HepG2 (cell line): ENCODE data around the gene KRT15. TPM values are rescaled to one million over a fixed set of nuclear protein-coding genes. Genes with fewer than 3 reads are reported as not detected.

Experiments
- ATAC-seq: fragments of 200-7000 bp; cut with Tn5 transposase; 3 replicates; pipeline ENCODE4 v1.9.1; 2020; ENCODE audit warnings: mild to moderate bottlenecking, moderate library complexity
- BruUV-seq: library from RNA; stranded (reverse); fragments of 400-500 nt; replicated peaks from 2 replicates; lab custom pipeline; 2021; lab: Mats Ljungman, UMichigan
- CTCF ChIA-PET: fragments of 300-600 bp; formaldehyde crosslinking; extraction: SDS; loops from one replicate; lab custom pipeline; 2021; ENCODE audit warnings: low total read pairs, inconsistent platforms, low intra/inter-chr PET ratio; lab: Yijun Ruan, JAX
- POLR2A ChIA-PET: fragments of 350-600 bp; sonication (Branson Sonifier 250); formaldehyde crosslinking; loops from one replicate; lab custom pipeline; 2020; ENCODE audit warnings: antibody characterized with exemption, inconsistent platforms; lab: Yijun Ruan, JAX
- DNase-seq: peaks from one replicate; pipeline ENCODE4 v3.0.0-alpha.2; 2015; ENCODE audit warnings: low spot score
- FAIRE-seq: peaks from 3 replicates; lab custom pipeline; 2011; peaks lifted over from hg19 to GRCh38; lab: Jason Lieb, UNC
- H2AFZ ChIP-seq: one replicate; pipeline ENCODE4 v1.6.1; 2011; ENCODE audit warnings: low read length, inconsistent platforms
- H3K27ac ChIP-seq: fragments of 300-600 bp; 3 replicates; pipeline ENCODE4 v1.8.0; 2011; ENCODE audit warnings: mixed run types, mild to moderate bottlenecking, mixed read lengths, low read length, inconsistent platforms; ENCODE audit not compliant: insufficient read depth; ENCODE audit errors: extremely low read length
- H3K27me3 ChIP-seq, 2 experiments: fragments of 200-600 bp in 1 of 2; 2 replicates in 1 of 2; 3 replicates in 1 of 2; pipeline versions ENCODE4 v1.6.0 to v1.8.0; 2011; ENCODE audit warnings: low read length in 2 of 2, mild to moderate bottlenecking in 2 of 2, moderate library complexity in 2 of 2, inconsistent platforms in 1 of 2; ENCODE audit not compliant: insufficient read depth in 2 of 2, control insufficient read depth in 1 of 2
- H3K36me3 ChIP-seq, 2 experiments: fragments of 200-600 bp in 1 of 2; replicated peaks in 1 of 2; 2 replicates in 1 of 2; 3 replicates in 1 of 2; pipeline versions ENCODE4 v1.5.1 to v1.8.0; 2011; ENCODE audit warnings: low read length in 2 of 2, inconsistent platforms in 1 of 2; ENCODE audit not compliant: insufficient read depth in 2 of 2, control insufficient read depth in 1 of 2
- H3K4me1 ChIP-seq: 2 replicates; pipeline ENCODE4 v1.5.1; 2012; ENCODE audit warnings: low read length, inconsistent platforms; ENCODE audit not compliant: insufficient read depth
- H3K4me2 ChIP-seq: 2 replicates; pipeline ENCODE4 v1.6.0; 2011; ENCODE audit warnings: low read depth, low read length, inconsistent platforms
- H3K4me3 ChIP-seq, 3 experiments: fragments of 200-600 bp in 1 of 3; sonication (generic), shearing (Covaris generic) in 1 of 3; replicated peaks in 1 of 3; 2 replicates each; pipeline ENCODE4 v1.5.1; 2011 to 2016; ENCODE audit warnings: low read length in 3 of 3, inconsistent platforms in 2 of 3, low read depth in 2 of 3, mild to moderate bottlenecking in 2 of 3, control low read depth in 1 of 3, mixed read lengths in 1 of 3; ENCODE audit not compliant: insufficient read depth in 1 of 3
- H3K79me2 ChIP-seq: one replicate; pipeline ENCODE4 v1.6.1; 2011; ENCODE audit warnings: low read length, inconsistent platforms; ENCODE audit not compliant: insufficient read depth
- H3K9ac ChIP-seq: 2 replicates; pipeline ENCODE4 v1.6.0; 2011; ENCODE audit warnings: mild to moderate bottlenecking, low read depth, low read length, inconsistent platforms; ENCODE audit not compliant: insufficient read depth
- H3K9me3 ChIP-seq: 2 replicates; pipeline ENCODE4 v1.5.1; 2012; ENCODE audit warnings: mild to moderate bottlenecking, low read length
- H4K20me1 ChIP-seq: 2 replicates; pipeline ENCODE4 v1.6.0; 2011; ENCODE audit warnings: inconsistent platforms, mild to moderate bottlenecking, low read length, moderate library complexity; ENCODE audit not compliant: insufficient read depth
- ARNT ChIP-seq: fragments of 450-650 bp; IDR thresholded peaks from 2 replicates; pipeline ENCODE4 v1.6.1; 2017
- SUZ12 ChIP-seq: fragments of 150-350 bp; IDR thresholded peaks from 2 replicates; pipeline ENCODE4 v1.6.1; 2014; ENCODE audit warnings: low read depth, low read length
- ZBTB37 ChIP-seq: sonication (generic); formaldehyde crosslinking; IDR thresholded peaks from 2 replicates; pipeline ENCODE4 v1.4.0; 2020; ENCODE audit warnings: mild to moderate bottlenecking, missing genetic modification reagents
- ZNF687 ChIP-seq: sonication (generic); formaldehyde crosslinking; IDR thresholded peaks from 2 replicates; pipeline ENCODE4 v1.5.1; 2020; ENCODE audit warnings: mild to moderate bottlenecking, missing genetic modification reagents, moderate library complexity
- WGBS: methylation state at CpG from one replicate; pipeline ENCODE4 v1.1.6; 2017; ENCODE audit warnings: low lambda C conversion rate; 5-methylcytosine and 5-hydroxymethylcytosine counted together
- in situ Hi-C: cut with HindIII; loops from 2 replicates; pipeline ENCODE4 v1.10.0; 2017; ENCODE audit warnings: low pct_unique_long_range_greater_than_20kb; ENCODE audit not compliant: extremely low pct_ligation_motif_present
- intact Hi-C: fragments of 100-400 bp; cut with micrococcal nuclease; formaldehyde crosslinking; loops from one replicate; pipeline ENCODE4 v1.10.0; 2022; ENCODE audit not compliant: unreplicated experiment
- polyA plus RNA-seq, 8 experiments: library from polyadenylated mRNA; depleted of rRNA in 3 of 8; stranded (reverse) in 7 of 8; unstranded in 1 of 8; fragments of >200 nt; fragmentation: Illumina TruSeq in 4 of 8; extraction: Trizol in 4 of 8; gene quantifications; 2 replicates each; pipeline versions ENCODE4 v1.2.1 to v1.2.3, GENCODE V29; 2011 to 2016; ENCODE audit warnings: low read depth in 4 of 8, missing spikeins in 1 of 8, mixed read lengths in 1 of 8; ENCODE audit not compliant: insufficient read depth in 1 of 8
- total RNA-seq, 5 experiments: library from RNA; depleted of rRNA; stranded (reverse); fragments of >200 nt; fragmentation: Illumina TruSeq; extraction: Trizol; gene quantifications; 2 replicates each; pipeline ENCODE4 v1.2.3, GENCODE V29; 2016; ENCODE audit warnings: low read depth in 1 of 5
- TF ChIP-seq, protein P1 (sequence below): sonication (generic); formaldehyde crosslinking; IDR thresholded peaks from 2 replicates; pipeline ENCODE4 v1.4.0; 2020; ENCODE audit warnings: mild to moderate bottlenecking, missing genetic modification reagents, borderline replicate concordance

The KRT15 gene
- total and polyA plus RNA-seq, 2 of the 13 experiments (the other 11 are each of a cell fraction or from before 2014, with no cell fraction given): 0.46 to 0.63 TPM

- TF ChIP-seq, protein P1, sequence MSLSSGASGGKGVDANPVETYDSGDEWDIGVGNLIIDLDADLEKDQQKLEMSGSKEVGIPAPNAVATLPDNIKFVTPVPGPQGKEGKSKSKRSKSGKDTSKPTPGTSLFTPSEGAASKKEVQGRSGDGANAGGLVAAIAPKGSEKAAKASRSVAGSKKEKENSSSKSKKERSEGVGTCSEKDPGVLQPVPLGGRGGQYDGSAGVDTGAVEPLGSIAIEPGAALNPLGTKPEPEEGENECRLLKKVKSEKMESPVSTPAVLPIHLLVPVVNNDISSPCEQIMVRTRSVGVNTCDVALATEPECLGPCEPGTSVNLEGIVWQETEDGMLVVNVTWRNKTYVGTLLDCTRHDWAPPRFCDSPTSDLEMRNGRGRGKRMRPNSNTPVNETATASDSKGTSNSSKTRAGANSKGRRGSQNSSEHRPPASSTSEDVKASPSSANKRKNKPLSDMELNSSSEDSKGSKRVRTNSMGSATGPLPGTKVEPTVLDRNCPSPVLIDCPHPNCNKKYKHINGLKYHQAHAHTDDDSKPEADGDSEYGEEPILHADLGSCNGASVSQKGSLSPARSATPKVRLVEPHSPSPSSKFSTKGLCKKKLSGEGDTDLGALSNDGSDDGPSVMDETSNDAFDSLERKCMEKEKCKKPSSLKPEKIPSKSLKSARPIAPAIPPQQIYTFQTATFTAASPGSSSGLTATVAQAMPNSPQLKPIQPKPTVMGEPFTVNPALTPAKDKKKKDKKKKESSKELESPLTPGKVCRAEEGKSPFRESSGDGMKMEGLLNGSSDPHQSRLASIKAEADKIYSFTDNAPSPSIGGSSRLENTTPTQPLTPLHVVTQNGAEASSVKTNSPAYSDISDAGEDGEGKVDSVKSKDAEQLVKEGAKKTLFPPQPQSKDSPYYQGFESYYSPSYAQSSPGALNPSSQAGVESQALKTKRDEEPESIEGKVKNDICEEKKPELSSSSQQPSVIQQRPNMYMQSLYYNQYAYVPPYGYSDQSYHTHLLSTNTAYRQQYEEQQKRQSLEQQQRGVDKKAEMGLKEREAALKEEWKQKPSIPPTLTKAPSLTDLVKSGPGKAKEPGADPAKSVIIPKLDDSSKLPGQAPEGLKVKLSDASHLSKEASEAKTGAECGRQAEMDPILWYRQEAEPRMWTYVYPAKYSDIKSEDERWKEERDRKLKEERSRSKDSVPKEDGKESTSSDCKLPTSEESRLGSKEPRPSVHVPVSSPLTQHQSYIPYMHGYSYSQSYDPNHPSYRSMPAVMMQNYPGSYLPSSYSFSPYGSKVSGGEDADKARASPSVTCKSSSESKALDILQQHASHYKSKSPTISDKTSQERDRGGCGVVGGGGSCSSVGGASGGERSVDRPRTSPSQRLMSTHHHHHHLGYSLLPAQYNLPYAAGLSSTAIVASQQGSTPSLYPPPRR: no peak
- TF ChIP-seq, all 625 proteins: peak for 0
Observed at GRCh38 chr17:41490000-41490990, 28.4 kb downstream of the KRT15 start (continued).

- Histone ChIP-seq H3K4me1 (peaks cover 12% of the 10 kb centered on the region), H3K36me3 (no peaks in the 10 kb centered on the region), H2AFZ (no peak within 1 kb of the TSS), H3K9ac (no peak within 1 kb of the TSS), H3K79me2 (no peaks in the 10 kb centered on the region), H4K20me1 (no peaks in the 10 kb centered on the region), H3K9me3 (no peaks in the 10 kb centered on the region), H3K27me3 (peaks cover 1 to 42% of the 10 kb centered on the region in 2 experiments; a peak in 4 of 5 replicates), H3K4me3 (no peak within 1 kb of the TSS), H3K4me2 (no peak within 1 kb of the TSS), H3K27ac (no peak within 1 kb of the TSS)
- FAIRE-seq (no peak), DNase-seq (no peak), ATAC-seq (no peak)
- TF ChIP-seq ZNF687 (CRISPR knock-in tag) (0 out of 2 replicates have a peak, but pooled peaks have one; percentile 8), SUZ12 (no peak), ARNT (no peak), ZBTB37 (CRISPR knock-in tag) (no peak)
- in situ Hi-C loops (loop anchor here (5.0 kb wide), 1 partner anchor 58 kb away; no protein-coding TSS in a partner anchor), intact Hi-C loops (no loop called here)
- no TSS peak for BruUV-seq
- ChIA-PET POLR2A (no interaction called here), CTCF (interaction anchor here (3.9 kb wide), 1 partner anchor 59 kb away, joined by 39 read pairs; no protein-coding TSS in a partner anchor)
- 38% methylated on average over 6 of the region's 12 CpGs for WGBS
Observed at GRCh38 chr17:41489531-41489930, 29.2 kb downstream of the KRT15 start, which contains the start of gene KRT36. TSS of gene KRT36 (minus strand) at chr17:41489910. CDS start at chr17:41489864, 46 bp downstream.
